HTERT RPE-1 (cell line): ENCODE measurements around the gene MT4.

ENCODE experiments used
- in situ Hi-C: fragments of 300-500 bp; cut with MboI; formaldehyde crosslinking; loops from 4 replicates; pipeline ENCODE4 v1.14.3; 2020; ENCODE audit warnings: low sequenced_read_pairs

Gene MT4

GRCh38 chr16:56564793-56565477, at the start of gene MT4:
TSS of gene MT4 (plus strand) at chr16:56565073. CDS start at chr16:56565129, 56 bp downstream.
- in situ Hi-C loops, result no loop called here

DNA sequence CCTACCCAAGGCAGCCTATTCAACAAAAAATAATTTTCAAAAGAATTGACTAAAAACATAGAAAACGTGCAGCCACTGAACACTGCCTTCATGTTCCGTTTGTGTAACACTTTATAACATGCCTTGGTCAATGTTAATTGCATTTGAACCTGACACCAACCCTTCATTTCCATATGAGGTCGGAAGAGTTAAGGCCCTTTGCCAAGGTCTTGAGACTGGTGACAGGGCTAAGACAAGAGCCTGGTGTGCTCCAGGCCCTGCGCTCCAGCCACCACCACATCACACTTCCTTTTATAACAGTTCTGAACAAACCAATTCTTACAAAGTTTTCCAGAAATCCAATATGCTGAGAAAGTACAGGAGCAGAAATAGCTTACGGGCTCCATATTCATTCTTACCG, 49.2 kb upstream of the MT4 start:
- in situ Hi-C loops, result no loop called here

DNA sequence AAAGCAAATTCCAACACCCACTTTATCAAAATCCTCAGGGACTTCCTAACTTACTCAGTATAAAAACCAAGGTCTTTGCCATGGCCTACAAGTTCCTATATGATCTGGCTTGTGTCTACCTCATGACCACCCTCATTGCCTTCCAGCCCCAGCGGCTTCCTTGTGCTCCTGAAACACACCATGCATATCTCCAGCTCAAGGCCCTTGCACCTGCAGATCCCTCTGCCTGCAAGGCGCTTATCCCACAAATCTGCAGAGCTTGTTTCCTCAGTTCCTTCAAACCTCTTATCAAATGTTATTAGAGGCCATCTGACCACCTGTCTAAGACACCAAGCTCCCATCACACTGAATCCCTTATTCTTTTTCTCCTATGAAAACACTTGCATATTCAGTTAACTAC, 47.7 kb upstream of the MT4 start:
- in situ Hi-C loops, result no loop called here

DNA sequence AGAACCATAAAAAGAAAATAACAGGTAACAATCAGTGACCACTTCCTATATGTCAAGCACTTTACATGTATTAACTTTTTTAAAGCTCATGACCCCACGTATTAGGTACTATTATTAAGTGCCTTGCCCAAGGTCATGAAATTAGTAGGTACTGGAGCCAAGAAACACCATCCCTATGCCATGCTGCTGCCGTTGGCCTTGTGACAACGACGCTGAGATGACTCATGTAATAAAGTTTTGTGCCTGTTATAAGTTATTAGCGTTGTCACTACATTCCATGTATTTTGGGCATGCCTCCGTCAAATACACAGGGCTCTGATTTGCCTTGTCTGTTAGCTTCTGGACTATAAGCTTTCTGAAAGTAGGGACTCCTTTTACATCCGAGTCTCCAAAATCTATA, 46.4 kb upstream of the MT4 start:
- in situ Hi-C loops, result no loop called here

DNA sequence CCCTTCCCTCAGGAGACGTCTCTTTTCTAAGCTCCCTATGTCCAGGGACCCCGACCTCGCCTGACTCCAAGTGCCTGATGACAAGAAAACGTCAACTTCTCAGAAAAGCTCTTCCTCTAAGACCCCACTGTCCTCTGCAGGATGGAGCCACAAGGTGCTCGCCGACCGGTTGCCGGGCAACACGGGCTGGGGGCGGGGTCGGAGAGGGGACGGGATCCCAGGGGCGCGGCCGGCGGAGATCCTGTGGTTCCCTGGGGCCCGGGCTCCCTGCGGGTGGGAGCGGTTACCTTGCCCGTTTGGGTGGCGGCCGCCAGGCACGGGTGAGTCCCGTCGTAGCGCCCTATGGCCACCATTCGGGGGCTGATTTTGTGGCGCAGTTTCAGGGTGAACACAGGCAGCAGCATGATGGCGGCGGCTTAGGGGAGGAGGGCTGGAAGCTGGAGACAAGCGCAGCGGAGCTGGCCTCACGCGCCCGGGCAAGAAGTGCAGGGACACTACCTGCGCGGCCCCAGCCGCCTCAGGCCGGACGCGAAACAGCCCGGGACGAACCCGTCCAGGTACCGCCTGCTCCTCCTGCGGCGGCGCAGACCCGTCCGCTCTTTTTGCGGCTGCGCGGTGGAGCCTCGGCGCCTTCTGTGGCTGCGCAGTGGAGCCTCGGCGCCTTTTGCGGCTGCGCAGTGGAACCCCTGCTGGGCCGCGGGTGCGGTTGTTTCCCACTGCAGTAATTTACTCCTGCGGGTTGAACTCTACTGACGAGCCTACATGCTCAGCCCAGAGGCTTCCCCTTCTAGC, 45.2 kb upstream of the MT4 start, which contains the start of gene BBS2:
Gene BBS2 (minus strand): TSS at position 566 of the 792 bp plus-strand sequence. CDS start 162 bp downstream, at position 404.
- in situ Hi-C loops, result no loop called here

GRCh38 chr16:56520251-56520577, 44.7 kb upstream of the MT4 start:
- in situ Hi-C loops, result no loop called here

DNA sequence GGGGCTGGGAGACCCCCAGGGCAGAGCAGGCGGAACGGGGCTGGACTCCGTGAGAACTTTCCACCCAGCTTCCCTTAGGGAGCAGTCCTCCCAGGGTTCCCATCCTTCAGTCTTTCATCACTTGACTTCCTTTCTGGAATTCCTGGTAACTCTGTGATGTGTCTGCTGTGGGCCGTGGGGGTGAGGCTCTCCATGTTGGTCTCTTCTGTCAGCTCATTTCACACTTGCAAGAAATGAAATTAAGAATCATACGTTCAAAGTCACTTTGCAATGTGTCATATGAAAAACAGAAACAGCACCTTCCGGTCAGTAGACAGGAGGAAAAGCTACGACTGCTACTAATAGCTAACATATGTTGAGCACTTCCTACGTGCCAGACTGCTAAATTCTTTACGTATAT, 39.6 kb upstream of the MT4 start:
- in situ Hi-C loops, result no loop called here

DNA sequence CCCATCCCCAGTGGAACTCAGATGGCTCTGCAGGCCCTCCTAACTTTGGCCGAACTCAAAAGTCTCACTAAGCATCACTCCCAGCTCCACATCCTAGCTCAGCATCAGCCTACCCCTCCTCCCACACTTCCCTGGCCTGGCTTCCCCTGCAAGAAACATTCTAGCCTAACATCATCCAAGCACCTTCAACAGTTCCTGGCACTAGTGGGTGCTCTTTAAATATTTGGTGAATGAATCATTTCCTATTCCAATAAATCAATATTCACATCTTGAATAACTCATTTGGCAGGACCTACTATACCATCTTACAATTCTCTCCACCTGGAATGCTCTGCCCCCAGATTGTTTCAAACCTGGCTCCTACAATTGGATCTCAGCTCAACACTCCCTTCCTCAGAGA, 34.0 kb upstream of the MT4 start:
- in situ Hi-C loops, result no loop called here

DNA sequence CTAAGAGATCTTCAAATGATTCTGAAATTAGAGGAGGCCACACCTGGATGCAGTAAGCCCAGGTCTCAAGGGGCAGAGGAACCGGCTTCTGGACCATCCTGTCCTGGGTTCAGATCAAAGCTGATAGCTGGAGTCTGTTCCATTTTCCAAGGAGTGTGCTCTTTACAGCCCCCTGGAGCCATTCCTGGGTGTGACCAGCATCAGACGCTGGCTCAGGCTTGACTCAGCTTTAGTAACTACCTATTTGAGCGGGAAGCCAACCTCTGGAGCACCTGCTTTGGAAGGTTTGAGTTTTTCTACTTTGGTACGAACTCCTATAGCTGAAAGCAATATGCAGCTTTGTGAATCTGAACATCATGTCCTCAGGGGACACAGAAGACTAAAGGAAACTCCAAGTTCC, 32.2 kb upstream of the MT4 start:
- in situ Hi-C loops, result no loop called here

- in situ Hi-C loops, result no loop called here
Observed at GRCh38 chr16:56534847-56535383, 30.0 kb upstream of the MT4 start.

GRCh38 chr16:56538331-56538730, 26.5 kb upstream of the MT4 start:
- in situ Hi-C loops, result no loop called here

DNA sequence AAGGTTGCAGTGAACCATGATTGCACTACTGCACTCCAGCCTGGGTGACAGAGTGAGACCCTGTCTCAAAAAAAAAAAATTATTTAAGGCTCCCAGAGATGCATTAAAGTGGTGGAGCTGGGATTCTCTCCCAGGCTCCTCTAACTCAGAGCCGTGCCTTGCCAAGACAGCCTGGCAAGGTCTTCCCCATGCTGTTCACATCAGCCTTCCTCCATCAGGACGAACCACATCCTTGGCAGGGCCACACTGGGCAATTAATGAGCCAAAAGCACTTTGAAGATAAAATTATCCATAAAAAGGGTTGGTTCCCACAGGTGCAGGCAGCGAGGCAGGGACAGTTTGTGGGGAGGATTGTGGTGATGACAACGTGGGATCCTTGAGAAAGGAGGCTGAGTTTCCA, 25.2 kb upstream of the MT4 start:
- in situ Hi-C loops, result no loop called here

DNA sequence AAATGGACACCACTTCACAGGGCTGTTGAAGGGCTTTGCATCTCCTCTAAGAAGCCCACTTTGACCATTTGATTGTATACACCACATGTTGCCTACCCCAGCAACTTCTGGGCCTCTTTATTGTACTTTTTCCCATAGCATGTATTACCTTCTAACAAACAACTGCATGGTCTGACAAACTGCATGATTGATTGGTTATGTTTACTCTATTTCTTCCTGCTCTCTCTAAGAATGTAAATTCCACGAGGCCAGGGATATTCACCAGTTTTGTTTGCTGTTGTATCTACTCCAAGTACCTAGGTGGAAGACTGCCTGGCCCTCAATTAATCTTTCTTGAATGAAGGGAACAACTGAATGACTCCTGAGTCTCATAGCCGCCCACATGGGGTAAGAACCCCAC, 22.8 kb upstream of the MT4 start:
- in situ Hi-C loops, result no loop called here

GRCh38 chr16:56547120-56547948, 17.5 kb upstream of the MT4 start:
- in situ Hi-C loops, result no loop called here

DNA sequence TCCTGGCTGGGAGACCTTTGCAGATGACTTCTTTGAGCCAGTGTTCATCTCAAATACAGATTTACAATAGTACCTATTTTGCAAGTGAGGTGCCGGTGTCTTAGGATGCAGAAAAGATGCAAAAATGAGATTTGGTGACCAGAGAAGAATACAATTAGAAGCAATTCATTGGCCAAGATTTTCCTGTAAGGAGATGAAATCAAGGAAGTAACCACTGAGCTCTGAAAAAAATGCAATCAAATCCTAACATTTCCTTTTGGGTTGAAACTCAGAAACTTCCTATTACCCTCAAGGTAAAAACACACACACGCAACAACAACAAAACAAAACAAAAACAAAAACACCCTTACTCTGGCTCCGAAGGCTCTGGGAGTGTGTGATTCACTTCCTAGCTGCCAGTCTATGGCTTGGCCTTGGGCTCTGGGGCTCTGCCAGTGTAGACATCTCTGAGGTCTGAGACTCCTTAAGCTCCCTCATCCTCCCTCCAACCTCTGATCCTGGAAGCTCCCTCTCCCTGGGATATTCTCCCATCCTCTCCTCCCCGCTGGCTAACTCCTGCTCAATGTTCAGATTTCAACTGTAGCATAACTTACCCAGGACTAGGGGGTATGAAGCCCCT, 16.8 kb upstream of the MT4 start:
- in situ Hi-C loops, result no loop called here

- in situ Hi-C loops, result no loop called here
Observed at GRCh38 chr16:56549161-56549560, 15.7 kb upstream of the MT4 start.

DNA sequence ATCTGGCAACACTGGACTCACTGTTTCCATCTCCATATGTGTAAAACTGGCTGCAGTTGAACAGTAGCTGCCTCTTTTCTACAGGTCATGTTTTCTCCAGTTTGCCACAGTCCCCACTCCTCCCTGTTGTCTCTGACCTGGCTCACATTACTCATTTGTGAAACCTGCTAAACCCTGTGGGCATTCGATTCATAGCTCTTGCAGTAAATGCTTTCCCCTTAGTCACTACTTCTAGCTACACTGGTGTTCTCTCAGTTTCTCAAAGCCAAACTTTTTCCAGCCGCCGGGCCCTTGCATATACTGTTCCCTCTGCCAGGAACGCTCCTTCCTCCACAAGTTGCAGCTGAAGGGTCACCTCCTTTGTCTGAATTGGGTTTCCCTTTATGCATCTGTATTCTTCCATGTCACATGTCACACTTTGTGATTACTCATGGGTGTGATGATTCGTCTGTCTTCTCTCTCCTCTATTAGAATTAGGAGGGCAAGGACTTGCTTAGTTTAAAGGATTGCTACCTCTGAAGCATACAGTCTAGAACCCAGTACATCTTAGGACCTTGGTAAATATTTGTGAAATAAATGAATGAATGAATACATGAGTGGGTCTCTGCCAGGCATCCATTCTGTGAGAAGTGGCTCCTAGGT, 15.0 kb upstream of the MT4 start:
- in situ Hi-C loops, result no loop called here

GRCh38 chr16:56551796-56552738, 12.8 kb upstream of the MT4 start:
- in situ Hi-C loops, result no loop called here

- in situ Hi-C loops, result no loop called here
Observed at GRCh38 chr16:56554441-56554840, 10.4 kb upstream of the MT4 start.
